Esophagus squamous epithelium (tissue), 4 donors: Measurements from ENCODE around the gene CTIF.

Experiments
- CTCF ChIP-seq, 6 experiments: fragments of 450-650 bp in 4 of 6; fragments of 200-600 bp in 2 of 6; sonication (generic) in 2 of 6; IDR thresholded peaks; one replicate each; pipeline ENCODE4 v1.5.1; 2016 to 2019; ENCODE audit warnings: antibody characterized with exemption in 6 of 6, mild to moderate bottlenecking in 4 of 6, moderate library complexity in 4 of 6
- POLR2A ChIP-seq, 4 donors: fragments of 450-650 bp; IDR thresholded peaks; one replicate each; pipeline ENCODE4 v1.6.1; 2017; ENCODE audit warnings: antibody characterized with exemption in 4 of 4, mild to moderate bottlenecking in 4 of 4, moderate library complexity in 3 of 4

- TF ChIP-seq CTCF (IDR thresholded peaks at IDR 0.05) (no peak), POLR2A (IDR thresholded peaks at IDR 0.05) (no peak)
These were observed 263.1 kb downstream of the CTIF start for GRCh38 chr18:48801728-48802542.
